HG02759 (cell line): ENCODE measurements around the gene FOXN3.
A peak's percentile ranks its signal among the peaks of the same experiment; 100 is the strongest.
"Not testable (repeated sequence)": the region's sequence is repeated elsewhere in the genome, so short reads cannot be mapped to it uniquely, and the experiment has no call there.

Experiments used
- ATAC-seq: cut with Tn5 transposase; IDR thresholded peaks from one replicate; pipeline ENCODE4 v1.9.1; 2021; ENCODE audit warnings: mild to moderate bottlenecking, moderate library complexity; ENCODE audit not compliant: unreplicated experiment

The FOXN3 gene

DNA sequence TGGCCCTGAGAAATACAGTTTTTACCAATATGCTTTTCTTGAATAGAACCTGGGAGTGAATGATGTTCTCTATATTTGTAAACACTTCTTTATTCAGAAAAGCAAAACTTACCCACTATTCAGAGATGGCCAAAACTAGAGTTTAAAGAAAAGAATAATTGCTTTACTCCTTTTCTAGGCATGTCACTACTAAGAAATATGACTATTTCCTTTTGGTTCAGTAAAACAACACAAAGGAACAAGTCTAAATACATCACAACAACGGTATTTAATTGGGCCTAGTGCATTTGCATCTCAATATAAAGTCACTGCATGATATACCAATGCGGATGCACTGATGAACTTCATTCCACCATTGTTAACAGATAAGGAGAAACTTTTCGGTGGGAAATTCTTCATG, 207.5 kb downstream of the FOXN3 start:
- no peak for ATAC-seq

- ATAC-seq = no peak
These were observed 209.1 kb downstream of the FOXN3 start for GRCh38 chr14:89207925-89208328.

- ATAC-seq = no peak
These were observed 210.5 kb downstream of the FOXN3 start for GRCh38 chr14:89206389-89207031.

- ATAC-seq = no peak
These were observed 211.8 kb downstream of the FOXN3 start for GRCh38 chr14:89205137-89205740.

DNA sequence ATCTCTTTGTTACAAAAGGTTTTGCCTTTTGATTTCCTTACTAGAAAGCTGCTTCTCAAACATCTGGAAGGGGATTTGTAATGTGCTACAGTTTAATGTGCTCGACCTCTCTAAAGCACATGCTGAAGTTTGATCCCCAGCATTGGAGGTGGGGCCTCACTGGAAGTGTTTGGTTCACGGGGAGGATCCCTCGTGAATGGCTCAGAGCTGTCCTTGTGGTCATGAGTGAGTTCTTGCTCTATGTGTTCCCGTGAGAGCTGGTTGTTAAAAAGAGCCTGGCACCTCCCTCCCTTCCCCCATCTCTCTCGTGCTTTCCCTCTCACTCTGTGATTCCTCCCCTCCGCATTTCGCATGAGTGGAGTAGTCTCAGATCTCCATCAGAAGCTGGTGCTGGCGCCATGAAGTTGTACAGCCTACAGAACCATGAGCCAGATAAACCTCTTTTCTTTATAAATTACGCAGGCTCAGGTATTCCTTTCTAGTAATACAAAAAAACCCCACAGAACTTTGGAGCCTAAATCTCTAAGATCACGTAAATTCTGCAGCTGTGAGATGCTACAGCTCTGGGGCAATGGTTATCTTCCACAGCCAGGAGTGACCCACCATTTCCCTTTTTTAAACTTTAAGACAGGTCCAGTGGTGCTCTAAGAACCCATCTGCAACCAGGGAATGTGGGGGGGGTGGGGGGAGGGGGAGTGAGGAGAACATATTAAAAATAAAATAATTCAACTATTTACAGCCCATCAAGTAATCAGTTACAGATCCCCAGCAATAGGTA, 214.4 kb downstream of the FOXN3 start:
- no peak for ATAC-seq

DNA sequence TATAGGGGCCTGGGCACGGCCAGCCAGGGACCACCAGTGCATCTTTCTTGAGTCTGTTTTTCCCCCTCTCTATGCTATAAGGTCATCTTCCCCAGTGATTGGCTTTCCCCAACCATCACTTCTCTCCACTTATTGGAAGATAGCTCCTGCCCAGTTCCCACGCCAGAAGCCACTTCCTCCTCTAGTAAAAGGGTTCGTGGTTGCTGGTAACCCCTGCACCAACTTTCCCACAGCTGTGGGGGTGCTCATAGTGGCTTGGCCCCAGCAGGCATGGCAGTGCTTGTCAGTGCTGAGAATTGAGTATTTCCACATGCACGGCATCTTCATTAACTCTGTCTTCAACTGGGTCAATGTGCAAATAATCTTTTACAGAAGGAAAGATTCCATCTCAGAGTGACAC, 215.4 kb downstream of the FOXN3 start:
- no peak for ATAC-seq

DNA sequence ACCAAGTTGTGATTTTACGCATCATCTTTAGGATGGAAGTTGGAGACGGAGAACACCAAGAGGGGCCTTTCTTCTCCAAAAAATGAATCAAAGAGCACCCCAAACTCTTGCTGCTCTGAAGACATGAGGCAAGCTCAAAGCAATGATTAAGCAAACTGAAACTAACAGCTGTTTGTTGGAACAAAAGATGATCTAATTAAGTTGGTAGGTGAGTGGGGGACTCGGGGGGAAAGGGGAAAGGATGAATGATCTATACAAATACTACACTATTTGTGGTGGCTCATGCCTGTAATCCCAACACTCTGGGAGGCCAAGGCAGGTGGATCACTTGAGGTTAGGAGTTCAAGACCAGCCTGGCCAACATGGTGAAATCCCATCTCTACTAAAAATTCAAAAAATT, 217.7 kb downstream of the FOXN3 start:
- not testable (repeated sequence) for ATAC-seq

- no peak for ATAC-seq
These were observed 218.3 kb downstream of the FOXN3 start for GRCh38 chr14:89198544-89199329.

GRCh38 chr14:89197623-89198022, 219.4 kb downstream of the FOXN3 start:
- ATAC-seq = no peak

DNA sequence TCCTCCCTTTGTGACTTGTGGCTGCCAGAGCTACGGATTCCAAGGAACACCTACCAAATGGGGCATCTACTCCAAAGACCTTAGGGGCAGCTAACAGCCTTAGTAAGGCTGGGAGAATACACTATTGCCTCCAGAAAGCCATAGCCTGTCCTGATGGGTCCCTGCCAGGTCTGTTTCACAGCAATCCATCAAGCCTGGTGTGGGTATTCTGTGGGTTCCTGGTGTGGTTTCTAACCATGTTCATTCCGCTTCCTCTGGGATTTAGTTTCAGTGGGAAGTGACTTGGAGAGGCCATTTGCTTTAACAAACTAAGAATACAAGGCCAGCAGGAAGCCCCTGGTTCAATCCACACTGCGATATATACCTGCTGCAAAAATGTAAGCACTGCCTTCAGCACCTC, 220.5 kb downstream of the FOXN3 start:
- ATAC-seq = no peak

GRCh38 chr14:89194376-89194775, 222.7 kb downstream of the FOXN3 start:
- ATAC-seq = no peak

GRCh38 chr14:89190765-89191513, 226.1 kb downstream of the FOXN3 start:
- ATAC-seq = no peak

DNA sequence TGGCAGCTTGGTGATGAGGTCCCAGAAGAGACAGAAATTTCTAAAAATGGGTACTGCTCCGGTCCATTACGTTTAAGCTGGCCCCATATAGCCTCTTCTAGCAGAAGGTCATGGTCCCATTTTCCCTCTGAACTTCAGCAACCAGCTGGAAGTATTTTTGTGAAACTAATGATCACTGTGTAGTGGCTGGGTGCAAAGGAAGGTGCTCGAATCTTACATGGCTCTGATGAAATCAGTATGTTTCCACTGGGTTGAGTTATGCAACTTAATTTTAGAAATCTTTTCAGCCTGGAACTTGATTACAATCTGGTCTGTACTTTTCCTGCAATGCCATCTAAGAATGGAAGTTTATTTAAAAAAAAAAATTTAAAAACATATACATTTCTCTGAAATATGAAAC, 228.5 kb downstream of the FOXN3 start:
- ATAC-seq = no peak

DNA sequence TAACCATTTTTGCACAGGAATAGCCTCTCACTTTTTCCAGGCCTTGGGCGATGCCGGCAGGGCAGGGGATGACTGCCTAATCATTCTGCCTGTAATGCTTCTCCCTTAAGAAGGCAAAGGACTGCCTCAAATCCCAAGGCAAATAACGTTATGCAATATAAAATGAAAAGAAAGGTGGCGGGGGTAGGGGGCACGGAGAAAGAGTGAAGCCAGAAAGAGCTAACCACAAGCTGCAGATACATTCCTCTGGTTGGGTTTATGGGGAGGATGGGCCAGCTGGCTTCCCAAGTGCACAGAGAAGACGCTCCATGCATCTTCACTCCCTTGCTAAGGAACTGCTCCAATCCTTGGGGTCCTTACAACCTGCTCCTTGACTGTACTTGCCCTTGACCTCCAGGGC, 229.5 kb downstream of the FOXN3 start:
- no peak for ATAC-seq

DNA sequence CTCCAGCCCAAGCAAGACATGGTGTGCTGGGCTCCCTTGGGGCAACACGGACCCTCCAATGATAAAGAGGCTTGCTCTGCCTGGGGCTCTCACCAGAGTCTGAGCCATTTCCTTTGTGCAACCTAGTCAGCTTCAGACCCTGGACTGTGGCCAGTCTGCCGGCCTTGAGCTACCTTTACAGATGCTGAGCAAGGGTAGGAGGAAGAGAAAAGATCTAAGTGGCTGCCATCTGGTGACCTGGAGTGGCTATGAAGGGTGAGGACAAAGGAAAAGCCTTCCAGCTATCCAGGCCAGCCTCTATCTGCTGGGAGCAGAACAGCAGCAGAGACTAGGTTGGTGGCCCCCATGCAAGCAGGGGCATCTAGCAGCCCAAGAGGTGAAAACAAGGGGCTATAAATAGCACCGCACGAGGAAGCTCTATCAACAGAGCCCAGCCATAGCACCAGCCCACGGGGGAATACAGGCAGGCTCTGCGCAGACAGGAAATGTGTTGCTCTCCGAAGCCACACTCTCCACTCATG, 230.1 kb downstream of the FOXN3 start:
- ATAC-seq = peak; percentile 65

GRCh38 chr14:89185919-89186855, 230.8 kb downstream of the FOXN3 start:
- ATAC-seq = no peak

GRCh38 chr14:89184952-89185351, 232.1 kb downstream of the FOXN3 start:
- ATAC-seq = no peak

GRCh38 chr14:89182326-89182725, 234.7 kb downstream of the FOXN3 start:
- no peak for ATAC-seq

DNA sequence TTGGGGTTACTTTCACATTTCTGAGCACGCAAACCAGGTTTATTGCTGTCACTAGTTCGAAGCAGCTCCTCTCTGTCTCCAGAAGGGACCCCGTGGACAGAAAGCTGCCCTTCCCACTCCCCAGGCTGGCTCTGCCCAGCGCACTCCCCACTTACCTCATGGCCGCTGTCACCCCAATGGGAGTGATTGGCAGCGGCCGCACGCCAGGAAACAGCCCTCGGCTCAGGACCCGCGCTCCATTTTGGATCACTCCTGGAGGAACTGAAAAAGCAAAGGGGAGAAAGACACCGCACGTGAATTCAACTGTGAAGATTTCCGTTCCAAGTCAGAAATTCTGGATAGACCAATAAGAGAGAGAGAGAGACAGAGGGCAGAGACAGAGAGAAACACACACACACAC, 236.5 kb downstream of the FOXN3 start:
- ATAC-seq = no peak
